ENCODE results near the gene IL34. TPM values are rescaled to one million over a fixed set of nuclear protein-coding genes. Genes with fewer than 3 reads are reported as not detected.

IL34 gene
- total and polyA plus RNA-seq, 5 donors from 2014 or later: not detected

- ATAC-seq (ENCODE audit: low read depth in 2 of 2): no peak
- Mint-ChIP-seq H3K4me3 (no peak overlapping the region), H3K27ac (no peak overlapping the region)
Observed at GRCh38 chr16:70694088-70694867, 47.9 kb downstream of the IL34 start.

GRCh38 chr16:70694868-70695218, 48.5 kb downstream of the IL34 start:
- Mint-ChIP-seq H3K27me3 (no peaks in the 10 kb centered on the region), H3K36me3 (peaks cover 5% of the 10 kb centered on the region), H3K4me1 (peaks cover 0 to 27% (median 2%) of the 10 kb centered on the region in 4 donors), H3K4me3 (no peak overlapping the region), H3K27ac (no peak overlapping the region), H3K9me3 (no peaks in the 10 kb centered on the region)
- ATAC-seq (ENCODE audit: low read depth in 2 of 2): no peak
- DNase-seq: no peak
- H3K27me3 ChIP-seq (ENCODE audit: control insufficient read depth, insufficient read depth, low read length): no peaks in the 10 kb centered on the region
- no peaks in the 10 kb centered on the region for H3K9me3 ChIP-seq (ENCODE audit: control insufficient read depth in 2 of 2, low read length in 2 of 2)
- H3K4me1 ChIP-seq (ENCODE audit: control insufficient read depth, insufficient read depth, low read length, poor library complexity, severe bottlenecking): no peaks in the 10 kb centered on the region
- H3K4me3 ChIP-seq (ENCODE audit: low read depth, low read length): no peak overlapping the region
- no peak overlapping the region for H3K27ac ChIP-seq (ENCODE audit: insufficient read depth, low read length, poor library complexity, severe bottlenecking)
- H3K36me3 ChIP-seq (ENCODE audit: control insufficient read depth, insufficient read depth, low read length): peaks cover 8% of the 10 kb centered on the region

More at GRCh38 chr16:70694088-70694867, 47.9 kb downstream of the IL34 start:
- H3K4me1 ChIP-seq (ENCODE audit: control insufficient read depth, insufficient read depth, low read length, poor library complexity, severe bottlenecking): no peaks in the 10 kb centered on the region
- no peaks in the 10 kb centered on the region for H3K27me3 ChIP-seq (ENCODE audit: control insufficient read depth, insufficient read depth, low read length)
- H3K27me3 Mint-ChIP-seq: no peaks in the 10 kb centered on the region
- H3K4me1 Mint-ChIP-seq: peaks cover 0 to 26% (median 2%) of the 10 kb centered on the region in 4 donors
- H3K9me3 ChIP-seq (ENCODE audit: control insufficient read depth in 2 of 2, low read length in 2 of 2): no peaks in the 10 kb centered on the region
- peaks cover 3% of the 10 kb centered on the region for H3K36me3 Mint-ChIP-seq
- no peak overlapping the region for H3K27ac ChIP-seq (ENCODE audit: insufficient read depth, low read length, poor library complexity, severe bottlenecking)
- H3K9me3 Mint-ChIP-seq: no peaks in the 10 kb centered on the region
- no peak for DNase-seq
- H3K4me3 ChIP-seq (ENCODE audit: low read depth, low read length): no peak overlapping the region
- peaks cover 3% of the 10 kb centered on the region for H3K36me3 ChIP-seq (ENCODE audit: control insufficient read depth, insufficient read depth, low read length)

GRCh38 chr16:70695331-70696070, 49.1 kb downstream of the IL34 start:
- no peaks in the 10 kb centered on the region for H3K27me3 ChIP-seq (ENCODE audit: control insufficient read depth, insufficient read depth, low read length)
- Mint-ChIP-seq H3K4me3 (no peak overlapping the region), H3K9me3 (no peaks in the 10 kb centered on the region), H3K27ac (peak overlapping the region; percentile 77 to 82 (median 80)), H3K27me3 (no peaks in the 10 kb centered on the region), H3K4me1 (peaks cover 0 to 27% (median 2%) of the 10 kb centered on the region in 4 donors), H3K36me3 (peaks cover 5% of the 10 kb centered on the region)
- DNase-seq (peak in 1 of 3 donors; percentile 53), ATAC-seq (ENCODE audit: low read depth in 2 of 2) (no peak)
- H3K4me1 ChIP-seq (ENCODE audit: control insufficient read depth, insufficient read depth, low read length, poor library complexity, severe bottlenecking): no peaks in the 10 kb centered on the region
- H3K27ac ChIP-seq (ENCODE audit: insufficient read depth, low read length, poor library complexity, severe bottlenecking): no peak overlapping the region
- no peaks in the 10 kb centered on the region for H3K9me3 ChIP-seq (ENCODE audit: control insufficient read depth in 2 of 2, low read length in 2 of 2)
- peaks cover 8% of the 10 kb centered on the region for H3K36me3 ChIP-seq (ENCODE audit: control insufficient read depth, insufficient read depth, low read length)
- no peak overlapping the region for H3K4me3 ChIP-seq (ENCODE audit: low read depth, low read length)

DNA sequence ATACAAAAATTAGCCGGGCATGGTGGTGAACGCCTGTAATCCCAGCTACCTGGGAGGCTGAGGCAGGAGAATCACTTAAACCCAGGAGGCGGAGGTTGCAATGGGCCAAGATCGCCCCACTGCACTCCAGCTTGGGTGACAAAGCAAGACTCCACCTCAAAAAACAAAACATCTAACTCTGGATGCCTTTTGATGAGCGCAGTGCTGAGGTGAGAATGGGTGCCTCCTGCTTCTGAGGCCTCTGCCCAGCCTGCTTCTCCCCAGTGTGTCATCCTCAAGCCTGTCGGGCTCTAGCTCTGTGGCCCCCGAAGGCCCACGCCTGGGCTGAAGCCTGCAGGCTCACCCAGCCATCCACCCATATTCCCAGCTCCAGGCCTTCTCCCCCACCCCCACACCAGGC, 50.0 kb downstream of the IL34 start:
- peaks cover 9% of the 10 kb centered on the region for H3K36me3 Mint-ChIP-seq
- DNase-seq (no peak), ATAC-seq (ENCODE audit: low read depth in 2 of 2) (no peak)
- peak overlapping the region in 1 of 3 donors; percentile 77 for H3K27ac Mint-ChIP-seq
- H3K27me3 Mint-ChIP-seq: no peaks in the 10 kb centered on the region
- H3K9me3 Mint-ChIP-seq: no peaks in the 10 kb centered on the region
- Histone ChIP-seq H3K27ac (ENCODE audit: insufficient read depth, low read length, poor library complexity, severe bottlenecking) (no peak overlapping the region), H3K9me3 (ENCODE audit: control insufficient read depth in 2 of 2, low read length in 2 of 2) (no peaks in the 10 kb centered on the region), H3K27me3 (ENCODE audit: control insufficient read depth, insufficient read depth, low read length) (no peaks in the 10 kb centered on the region), H3K4me3 (ENCODE audit: low read depth, low read length) (no peak overlapping the region), H3K4me1 (ENCODE audit: control insufficient read depth, insufficient read depth, low read length, poor library complexity, severe bottlenecking) (no peaks in the 10 kb centered on the region), H3K36me3 (ENCODE audit: control insufficient read depth, insufficient read depth, low read length) (peaks cover 8% of the 10 kb centered on the region)
- peaks cover 0 to 27% (median 2%) of the 10 kb centered on the region in 4 donors for H3K4me1 Mint-ChIP-seq
- no peak overlapping the region for H3K4me3 Mint-ChIP-seq

- DNase-seq (no peak), ATAC-seq (ENCODE audit: low read depth in 2 of 2) (no peak)
- H3K36me3 Mint-ChIP-seq: peaks cover 11% of the 10 kb centered on the region
- no peaks in the 10 kb centered on the region for H3K9me3 Mint-ChIP-seq
- Histone ChIP-seq H3K36me3 (ENCODE audit: control insufficient read depth, insufficient read depth, low read length) (peaks cover 8% of the 10 kb centered on the region), H3K27me3 (ENCODE audit: control insufficient read depth, insufficient read depth, low read length) (no peaks in the 10 kb centered on the region), H3K9me3 (ENCODE audit: control insufficient read depth in 2 of 2, low read length in 2 of 2) (no peaks in the 10 kb centered on the region), H3K4me3 (ENCODE audit: low read depth, low read length) (no peak overlapping the region), H3K27ac (ENCODE audit: insufficient read depth, low read length, poor library complexity, severe bottlenecking) (no peak overlapping the region), H3K4me1 (ENCODE audit: control insufficient read depth, insufficient read depth, low read length, poor library complexity, severe bottlenecking) (no peaks in the 10 kb centered on the region)
- H3K27me3 Mint-ChIP-seq: no peaks in the 10 kb centered on the region
- no peak overlapping the region for H3K27ac Mint-ChIP-seq
- peaks cover 0 to 32% (median 2%) of the 10 kb centered on the region in 4 donors for H3K4me1 Mint-ChIP-seq
- no peak overlapping the region for H3K4me3 Mint-ChIP-seq
Observed at GRCh38 chr16:70696952-70697593, 50.7 kb downstream of the IL34 start.

DNA sequence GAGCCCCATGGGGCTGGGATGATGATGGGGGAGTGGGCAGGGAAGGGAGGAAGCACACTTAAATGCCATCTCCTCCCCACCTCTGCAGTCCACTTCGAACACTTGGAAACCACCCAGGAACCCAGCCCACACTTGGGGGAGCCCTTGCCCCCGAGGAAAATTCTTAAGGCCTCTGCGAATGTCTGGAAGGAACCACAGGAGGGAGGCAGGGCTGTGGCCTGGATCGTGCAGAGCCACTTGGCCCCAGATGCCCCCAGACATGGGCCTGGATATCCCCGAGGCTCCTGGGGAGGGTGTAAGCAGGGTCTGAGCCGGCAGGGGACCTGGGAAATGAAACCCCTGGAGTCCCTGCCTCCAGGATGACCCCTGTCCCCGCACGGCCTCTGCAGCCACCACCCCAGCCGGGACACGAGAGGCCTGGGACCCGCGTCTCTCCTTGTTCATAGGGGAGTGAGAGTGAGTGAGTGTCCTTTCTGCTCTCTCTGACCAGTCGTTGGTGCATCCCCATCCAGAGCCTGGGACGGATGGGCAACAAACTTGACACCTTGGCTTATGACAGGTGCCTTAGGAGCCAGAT, 51.3 kb downstream of the IL34 start:
- Mint-ChIP-seq H3K4me3 (no peak overlapping the region), H3K27me3 (no peaks in the 10 kb centered on the region), H3K27ac (peak overlapping the region in 1 of 3 donors; percentile 36), H3K36me3 (peaks cover 11% of the 10 kb centered on the region), H3K4me1 (peaks cover 0 to 32% (median 2%) of the 10 kb centered on the region in 4 donors), H3K9me3 (no peaks in the 10 kb centered on the region)
- Histone ChIP-seq H3K9me3 (ENCODE audit: control insufficient read depth in 2 of 2, low read length in 2 of 2) (no peaks in the 10 kb centered on the region), H3K4me3 (ENCODE audit: low read depth, low read length) (no peak overlapping the region), H3K27ac (ENCODE audit: insufficient read depth, low read length, poor library complexity, severe bottlenecking) (no peak overlapping the region), H3K4me1 (ENCODE audit: control insufficient read depth, insufficient read depth, low read length, poor library complexity, severe bottlenecking) (no peaks in the 10 kb centered on the region), H3K27me3 (ENCODE audit: control insufficient read depth, insufficient read depth, low read length) (no peaks in the 10 kb centered on the region), H3K36me3 (ENCODE audit: control insufficient read depth, insufficient read depth, low read length) (peaks cover 8% of the 10 kb centered on the region)
- no peak for DNase-seq
- no peak for ATAC-seq (ENCODE audit: low read depth in 2 of 2)

DNA sequence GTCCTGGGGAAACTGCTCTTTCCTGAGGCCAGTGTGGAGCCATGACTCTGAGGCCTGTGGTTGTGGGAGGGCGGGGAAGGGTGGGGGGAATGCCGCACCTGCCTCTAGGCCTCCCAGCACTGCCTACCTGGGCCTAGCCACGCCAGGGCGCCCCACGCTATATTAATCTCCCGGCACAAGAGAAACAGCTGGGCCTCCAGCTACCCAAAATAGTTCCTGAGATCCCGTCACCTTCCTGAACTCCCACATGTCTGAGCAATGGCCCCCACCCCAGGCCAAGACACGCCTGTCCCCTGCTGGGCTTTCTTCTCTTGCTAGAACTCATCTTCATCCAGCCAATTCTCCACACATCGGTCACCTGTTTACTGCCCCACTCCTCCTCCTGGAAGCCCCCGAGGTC, 52.5 kb downstream of the IL34 start:
- no peaks in the 10 kb centered on the region for H3K9me3 Mint-ChIP-seq
- H3K27me3 Mint-ChIP-seq: no peaks in the 10 kb centered on the region
- no peak overlapping the region for H3K27ac ChIP-seq (ENCODE audit: insufficient read depth, low read length, poor library complexity, severe bottlenecking)
- no peak for DNase-seq
- H3K36me3 Mint-ChIP-seq: peaks cover 11% of the 10 kb centered on the region
- H3K9me3 ChIP-seq (ENCODE audit: control insufficient read depth in 2 of 2, low read length in 2 of 2): no peaks in the 10 kb centered on the region
- no peaks in the 10 kb centered on the region for H3K4me1 ChIP-seq (ENCODE audit: control insufficient read depth, insufficient read depth, low read length, poor library complexity, severe bottlenecking)
- H3K4me3 ChIP-seq (ENCODE audit: low read depth, low read length): no peak overlapping the region
- H3K27ac Mint-ChIP-seq: no peak overlapping the region
- H3K4me3 Mint-ChIP-seq: no peak overlapping the region
- no peaks in the 10 kb centered on the region for H3K27me3 ChIP-seq (ENCODE audit: control insufficient read depth, insufficient read depth, low read length)
- H3K36me3 ChIP-seq (ENCODE audit: control insufficient read depth, insufficient read depth, low read length): peaks cover 8% of the 10 kb centered on the region
- peaks cover 0 to 32% (median 2%) of the 10 kb centered on the region in 4 donors for H3K4me1 Mint-ChIP-seq
- ATAC-seq (ENCODE audit: low read depth in 2 of 2): no peak
